ENCODE data around the gene ANKRD13B. TPM values are rescaled to one million over a fixed set of nuclear protein-coding genes. Genes with fewer than 3 reads are reported as not detected.

ANKRD13B gene
- total RNA-seq, 2 donors from 2014 or later: 2.7 to 30.0 TPM

DNA sequence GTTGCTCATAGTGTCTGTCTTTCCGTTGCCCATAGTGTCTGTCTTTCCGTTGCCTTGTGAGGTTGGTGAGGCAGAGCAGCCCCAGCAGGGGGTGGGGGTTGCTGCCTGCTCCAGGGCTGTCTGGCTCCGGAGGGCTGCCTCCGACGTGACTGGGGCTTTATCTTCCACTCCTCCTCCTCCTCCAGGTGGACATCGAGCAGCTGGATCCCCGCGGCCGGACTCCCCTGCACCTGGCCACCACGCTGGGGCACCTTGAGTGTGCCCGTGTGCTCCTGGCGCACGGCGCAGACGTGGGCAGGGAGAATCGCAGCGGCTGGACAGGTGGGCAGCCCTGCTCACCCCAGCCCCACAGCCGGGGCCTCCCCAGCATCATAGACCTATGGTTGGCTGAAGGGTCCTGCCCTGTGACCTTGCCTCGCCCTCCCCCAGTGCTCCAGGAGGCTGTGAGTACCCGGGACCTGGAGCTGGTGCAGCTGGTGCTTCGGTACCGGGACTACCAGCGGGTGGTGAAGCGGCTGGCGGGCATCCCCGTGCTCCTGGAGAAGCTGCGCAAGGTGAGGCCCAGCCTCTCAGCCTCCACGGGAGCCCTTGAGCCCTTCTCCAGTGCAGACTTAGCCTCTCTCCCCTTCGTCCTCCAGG lies 14.7 kb downstream of the ANKRD13B start:
- H3K27me3 ChIP-seq (replicated peaks; ENCODE audit: insufficient read depth): no peaks in the 10 kb centered on the region
- intact Hi-C loops (cut with DNase I): no loop called here
- H3K4me1 ChIP-seq (replicated peaks): no peaks in the 10 kb centered on the region
- TF ChIP-seq, protein P1, sequence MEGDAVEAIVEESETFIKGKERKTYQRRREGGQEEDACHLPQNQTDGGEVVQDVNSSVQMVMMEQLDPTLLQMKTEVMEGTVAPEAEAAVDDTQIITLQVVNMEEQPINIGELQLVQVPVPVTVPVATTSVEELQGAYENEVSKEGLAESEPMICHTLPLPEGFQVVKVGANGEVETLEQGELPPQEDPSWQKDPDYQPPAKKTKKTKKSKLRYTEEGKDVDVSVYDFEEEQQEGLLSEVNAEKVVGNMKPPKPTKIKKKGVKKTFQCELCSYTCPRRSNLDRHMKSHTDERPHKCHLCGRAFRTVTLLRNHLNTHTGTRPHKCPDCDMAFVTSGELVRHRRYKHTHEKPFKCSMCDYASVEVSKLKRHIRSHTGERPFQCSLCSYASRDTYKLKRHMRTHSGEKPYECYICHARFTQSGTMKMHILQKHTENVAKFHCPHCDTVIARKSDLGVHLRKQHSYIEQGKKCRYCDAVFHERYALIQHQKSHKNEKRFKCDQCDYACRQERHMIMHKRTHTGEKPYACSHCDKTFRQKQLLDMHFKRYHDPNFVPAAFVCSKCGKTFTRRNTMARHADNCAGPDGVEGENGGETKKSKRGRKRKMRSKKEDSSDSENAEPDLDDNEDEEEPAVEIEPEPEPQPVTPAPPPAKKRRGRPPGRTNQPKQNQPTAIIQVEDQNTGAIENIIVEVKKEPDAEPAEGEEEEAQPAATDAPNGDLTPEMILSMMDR (IDR thresholded peaks at IDR 0.05): no peak
- TF ChIP-seq POLR2AphosphoS5 (IDR thresholded peaks at IDR 0.05) (no peak), POLR2A (IDR thresholded peaks at IDR 0.05) (no peak)
- no peaks in the 10 kb centered on the region for H3K36me3 ChIP-seq
- H3K9me3 ChIP-seq: no peaks in the 10 kb centered on the region
- no peak overlapping the region for H3K27ac ChIP-seq
- DNase-seq (ENCODE audit: low spot score): no peak
- H3K4me3 ChIP-seq: no peak overlapping the region
- 90% methylated on average over 29 of the region's 29 CpGs for WGBS

GRCh38 chr17:29608986-29609385 lies 16.1 kb downstream of the ANKRD13B start:
- 89% methylated on average over 15 of the region's 15 CpGs for WGBS
- H3K4me3 ChIP-seq: no peak overlapping the region
- intact Hi-C loops (cut with DNase I): no loop called here
- H3K9me3 ChIP-seq: no peaks in the 10 kb centered on the region
- TF ChIP-seq, protein P1 (IDR thresholded peaks at IDR 0.05): no peak
- no peak for TF ChIP-seq POLR2AphosphoS5 (IDR thresholded peaks at IDR 0.05)
- no peak for TF ChIP-seq POLR2A (IDR thresholded peaks at IDR 0.05)
- no peaks in the 10 kb centered on the region for H3K27me3 ChIP-seq (replicated peaks; ENCODE audit: insufficient read depth)
- H3K27ac ChIP-seq: no peak overlapping the region
- peaks cover 2% of the 10 kb centered on the region for H3K4me1 ChIP-seq (replicated peaks)
- DNase-seq (ENCODE audit: low spot score): no peak
- no peaks in the 10 kb centered on the region for H3K36me3 ChIP-seq

GRCh38 chr17:29610395-29610794 lies 17.5 kb downstream of the ANKRD13B start:
- intact Hi-C loops (cut with DNase I): no loop called here
- 91% methylated on average over 3 of the region's 3 CpGs for WGBS

GRCh38 chr17:29611351-29612093 lies 18.6 kb downstream of the ANKRD13B start:
- no peaks in the 10 kb centered on the region for H3K36me3 ChIP-seq
- peaks cover 5% of the 10 kb centered on the region for H3K4me1 ChIP-seq (replicated peaks)
- H3K9me3 ChIP-seq: no peaks in the 10 kb centered on the region
- no peak for DNase-seq (ENCODE audit: low spot score)
- no peak overlapping the region for H3K4me3 ChIP-seq
- 97% methylated on average over 8 of the region's 11 CpGs for WGBS
- intact Hi-C loops (cut with DNase I): no loop called here
- H3K27ac ChIP-seq: no peak overlapping the region
- TF ChIP-seq POLR2A (IDR thresholded peaks at IDR 0.05) (no peak), POLR2AphosphoS5 (IDR thresholded peaks at IDR 0.05) (no peak)
- TF ChIP-seq, protein P1 (IDR thresholded peaks at IDR 0.05): no peak
- no peaks in the 10 kb centered on the region for H3K27me3 ChIP-seq (replicated peaks; ENCODE audit: insufficient read depth)

More at GRCh38 chr17:29610395-29610794, 17.5 kb downstream of the ANKRD13B start:
- H3K9me3 ChIP-seq: no peaks in the 10 kb centered on the region
- H3K36me3 ChIP-seq: no peaks in the 10 kb centered on the region
- H3K27me3 ChIP-seq (replicated peaks; ENCODE audit: insufficient read depth): no peaks in the 10 kb centered on the region
- TF ChIP-seq POLR2A (IDR thresholded peaks at IDR 0.05): no peak
- TF ChIP-seq, protein P1 (IDR thresholded peaks at IDR 0.05): no peak
- TF ChIP-seq POLR2AphosphoS5 (IDR thresholded peaks at IDR 0.05): no peak
- no peak overlapping the region for H3K4me3 ChIP-seq
- no peak overlapping the region for H3K27ac ChIP-seq
- DNase-seq (ENCODE audit: low spot score): no peak
- peaks cover 5% of the 10 kb centered on the region for H3K4me1 ChIP-seq (replicated peaks)

GRCh38 chr17:29612094-29612403 lies 19.1 kb downstream of the ANKRD13B start:
- H3K27me3 ChIP-seq (replicated peaks; ENCODE audit: insufficient read depth): no peaks in the 10 kb centered on the region
- 95% methylated on average over 12 of the region's 12 CpGs for WGBS
- TF ChIP-seq, protein P1 (IDR thresholded peaks at IDR 0.05): no peak
- no peak for TF ChIP-seq POLR2A (IDR thresholded peaks at IDR 0.05)
- no peak for TF ChIP-seq POLR2AphosphoS5 (IDR thresholded peaks at IDR 0.05)
- H3K4me3 ChIP-seq: no peak overlapping the region
- no peaks in the 10 kb centered on the region for H3K9me3 ChIP-seq
- peaks cover 5% of the 10 kb centered on the region for H3K4me1 ChIP-seq (replicated peaks)
- no peaks in the 10 kb centered on the region for H3K36me3 ChIP-seq
- no peak overlapping the region for H3K27ac ChIP-seq
- intact Hi-C loops (cut with DNase I): no loop called here
- DNase-seq (ENCODE audit: low spot score): no peak
